Inflammatory macrophage treated with lipopolysaccharide for 1 hour (primary cell): Measurements from ENCODE around the gene HOXD13.

Experiments used
- DNase-seq, 2 donors: peaks; one replicate each; pipeline ENCODE4 v3.0.0-alpha.2; 2020 to 2022

The HOXD13 gene

DNA sequence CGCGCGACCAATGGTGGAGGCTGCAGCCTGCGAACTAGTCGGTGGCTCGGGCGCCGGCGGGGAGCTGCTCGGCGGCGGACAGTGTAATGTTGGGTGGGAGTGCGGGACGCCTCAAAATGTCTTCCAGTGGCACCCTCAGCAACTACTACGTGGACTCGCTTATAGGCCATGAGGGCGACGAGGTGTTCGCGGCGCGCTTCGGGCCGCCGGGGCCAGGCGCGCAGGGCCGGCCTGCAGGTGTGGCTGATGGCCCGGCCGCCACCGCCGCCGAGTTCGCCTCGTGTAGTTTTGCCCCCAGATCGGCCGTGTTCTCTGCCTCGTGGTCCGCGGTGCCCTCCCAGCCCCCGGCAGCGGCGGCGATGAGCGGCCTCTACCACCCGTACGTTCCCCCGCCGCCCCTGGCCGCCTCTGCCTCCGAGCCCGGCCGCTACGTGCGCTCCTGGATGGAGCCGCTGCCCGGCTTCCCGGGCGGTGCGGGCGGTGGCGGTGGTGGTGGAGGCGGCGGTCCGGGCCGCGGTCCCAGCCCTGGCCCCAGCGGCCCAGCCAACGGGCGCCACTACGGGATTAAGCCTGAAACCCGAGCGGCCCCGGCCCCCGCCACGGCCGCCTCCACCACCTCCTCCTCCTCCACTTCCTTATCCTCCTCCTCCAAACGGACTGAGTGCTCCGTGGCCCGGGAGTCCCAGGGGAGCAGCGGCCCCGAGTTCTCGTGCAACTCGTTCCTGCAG, 30.3 kb downstream of the HOXD13 start, which contains the start of gene HOXD9:
HOXD9 (plus strand) TSS at position 37 of the 728 bp plus-strand sequence; CDS start at position 87, 50 bp downstream.
- no peak for DNase-seq

DNA sequence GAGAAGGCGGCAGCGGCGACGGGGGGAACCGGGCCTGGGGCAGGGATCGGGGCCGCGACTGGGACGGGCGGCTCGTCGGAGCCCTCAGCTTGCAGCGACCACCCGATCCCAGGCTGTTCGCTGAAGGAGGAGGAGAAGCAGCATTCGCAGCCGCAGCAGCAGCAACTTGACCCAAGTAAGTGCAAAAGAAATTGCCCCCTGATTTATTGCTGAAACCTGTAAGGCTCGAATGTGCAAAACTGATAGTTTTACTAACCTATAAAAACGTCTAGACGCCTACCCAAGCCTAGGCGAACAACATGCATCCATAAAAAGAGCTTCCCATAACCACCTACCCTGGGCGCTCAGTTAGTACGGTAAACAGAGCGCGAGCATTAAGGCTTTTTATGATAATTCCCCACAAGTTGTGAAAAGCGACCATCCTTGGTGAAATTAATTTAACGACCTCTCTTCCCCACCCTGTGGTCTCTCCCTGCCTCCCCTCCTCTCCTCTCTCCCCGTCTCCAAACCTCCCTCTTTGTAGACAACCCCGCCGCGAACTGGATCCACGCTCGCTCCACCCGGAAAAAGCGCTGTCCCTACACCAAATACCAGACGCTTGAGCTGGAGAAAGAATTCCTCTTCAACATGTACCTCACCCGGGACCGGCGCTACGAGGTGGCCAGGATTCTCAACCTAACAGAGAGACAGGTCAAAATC, 31.0 kb downstream of the HOXD13 start:
- no peak for DNase-seq

GRCh38 chr2:176124110-176124946, 31.8 kb downstream of the HOXD13 start:
- DNase-seq = no peak

GRCh38 chr2:176124947-176125771, 32.6 kb downstream of the HOXD13 start:
- DNase-seq = no peak

DNA sequence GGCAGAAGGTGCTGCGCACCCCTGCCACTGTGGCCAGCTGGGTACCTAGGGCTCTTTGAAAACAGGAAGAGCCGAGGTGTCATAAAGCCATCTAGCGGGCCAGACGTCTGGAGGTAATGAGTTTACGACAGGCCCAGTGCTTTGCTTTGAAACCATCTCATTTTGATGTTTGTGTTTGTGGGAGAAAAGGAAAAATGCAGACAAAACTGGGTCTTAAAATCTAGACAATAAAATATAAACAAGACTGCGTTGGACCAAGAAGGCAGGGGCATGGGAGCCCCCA, 33.2 kb downstream of the HOXD13 start:
- no peak for DNase-seq

GRCh38 chr2:176126929-176127773, 34.6 kb downstream of the HOXD13 start:
- peak; percentile 36 to 89 for DNase-seq

- DNase-seq = no peak
Measured at GRCh38 chr2:176127774-176128072, 35.2 kb downstream of the HOXD13 start.

GRCh38 chr2:176128172-176128981, 35.9 kb downstream of the HOXD13 start:
- no peak for DNase-seq

GRCh38 chr2:176128982-176129796, 36.7 kb downstream of the HOXD13 start, which contains the start of gene HOXD8:
Gene HOXD8, plus strand, starts transcription at chr2:176129705. Its CDS starts 662 bp downstream, at chr2:176130367.
- DNase-seq = no peak

DNA sequence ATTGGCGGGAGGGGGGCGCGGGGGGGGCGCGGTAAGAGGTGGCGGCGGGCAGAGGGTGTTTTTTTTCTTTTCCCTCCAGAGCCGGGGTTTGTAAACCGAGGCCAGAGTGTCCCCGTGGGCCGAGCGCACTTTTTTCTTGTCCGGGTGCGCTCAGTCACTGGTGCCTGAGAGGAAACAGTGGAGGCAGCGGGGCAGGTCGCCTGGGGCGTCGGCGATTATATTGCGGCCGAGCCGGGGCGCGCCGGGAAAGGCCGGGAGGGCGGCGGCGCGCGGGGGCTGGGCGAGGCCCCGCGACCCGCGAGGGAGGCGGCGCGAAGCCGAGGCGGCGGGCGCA, 37.3 kb downstream of the HOXD13 start:
- no peak for DNase-seq

DNA sequence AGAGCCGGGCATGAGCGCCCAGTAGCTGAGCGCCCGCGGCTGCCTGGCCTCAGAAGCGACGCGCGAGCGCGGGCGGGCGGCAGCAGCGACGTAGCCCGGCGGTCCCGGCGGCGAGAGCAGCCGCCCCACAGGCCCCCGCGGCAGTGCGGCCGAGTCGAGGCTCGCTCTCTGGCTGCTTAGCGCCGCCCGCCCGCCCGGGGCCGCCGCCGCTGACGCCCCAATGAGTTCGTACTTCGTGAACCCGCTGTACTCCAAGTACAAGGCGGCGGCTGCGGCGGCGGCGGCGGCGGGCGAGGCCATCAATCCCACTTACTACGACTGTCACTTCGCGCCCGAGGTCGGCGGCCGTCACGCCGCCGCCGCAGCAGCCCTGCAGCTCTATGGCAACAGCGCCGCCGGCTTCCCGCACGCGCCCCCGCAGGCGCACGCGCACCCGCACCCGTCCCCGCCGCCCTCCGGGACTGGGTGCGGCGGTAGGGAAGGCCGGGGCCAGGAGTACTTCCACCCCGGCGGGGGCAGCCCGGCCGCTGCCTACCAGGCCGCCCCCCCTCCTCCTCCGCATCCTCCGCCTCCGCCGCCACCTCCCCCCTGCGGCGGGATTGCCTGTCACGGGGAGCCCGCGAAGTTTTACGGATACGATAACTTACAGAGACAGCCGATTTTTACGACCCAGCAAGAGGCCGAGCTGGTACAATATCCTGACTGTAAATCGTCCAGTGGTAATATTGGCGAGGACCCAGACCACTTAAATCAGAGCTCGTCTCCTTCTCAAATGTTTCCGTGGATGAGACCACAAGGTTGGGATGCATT, 37.8 kb downstream of the HOXD13 start:
- no peak for DNase-seq

GRCh38 chr2:176130957-176131847, 38.7 kb downstream of the HOXD13 start:
- DNase-seq = no peak

DNA sequence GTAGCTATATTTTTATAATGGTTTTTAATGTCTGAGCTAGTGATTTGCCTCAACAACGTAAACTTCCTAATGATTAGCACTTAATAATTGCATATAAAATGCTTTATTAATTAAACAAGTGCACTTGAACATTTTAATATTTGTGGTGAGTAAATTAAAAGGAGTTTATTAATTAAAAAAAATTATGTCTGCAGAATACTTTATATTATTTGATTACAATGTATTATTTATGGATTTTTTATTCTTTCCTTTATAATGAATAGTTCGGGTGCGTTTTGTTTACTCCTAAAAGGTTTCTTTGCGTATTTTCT, 39.3 kb downstream of the HOXD13 start:
- no peak for DNase-seq

DNA sequence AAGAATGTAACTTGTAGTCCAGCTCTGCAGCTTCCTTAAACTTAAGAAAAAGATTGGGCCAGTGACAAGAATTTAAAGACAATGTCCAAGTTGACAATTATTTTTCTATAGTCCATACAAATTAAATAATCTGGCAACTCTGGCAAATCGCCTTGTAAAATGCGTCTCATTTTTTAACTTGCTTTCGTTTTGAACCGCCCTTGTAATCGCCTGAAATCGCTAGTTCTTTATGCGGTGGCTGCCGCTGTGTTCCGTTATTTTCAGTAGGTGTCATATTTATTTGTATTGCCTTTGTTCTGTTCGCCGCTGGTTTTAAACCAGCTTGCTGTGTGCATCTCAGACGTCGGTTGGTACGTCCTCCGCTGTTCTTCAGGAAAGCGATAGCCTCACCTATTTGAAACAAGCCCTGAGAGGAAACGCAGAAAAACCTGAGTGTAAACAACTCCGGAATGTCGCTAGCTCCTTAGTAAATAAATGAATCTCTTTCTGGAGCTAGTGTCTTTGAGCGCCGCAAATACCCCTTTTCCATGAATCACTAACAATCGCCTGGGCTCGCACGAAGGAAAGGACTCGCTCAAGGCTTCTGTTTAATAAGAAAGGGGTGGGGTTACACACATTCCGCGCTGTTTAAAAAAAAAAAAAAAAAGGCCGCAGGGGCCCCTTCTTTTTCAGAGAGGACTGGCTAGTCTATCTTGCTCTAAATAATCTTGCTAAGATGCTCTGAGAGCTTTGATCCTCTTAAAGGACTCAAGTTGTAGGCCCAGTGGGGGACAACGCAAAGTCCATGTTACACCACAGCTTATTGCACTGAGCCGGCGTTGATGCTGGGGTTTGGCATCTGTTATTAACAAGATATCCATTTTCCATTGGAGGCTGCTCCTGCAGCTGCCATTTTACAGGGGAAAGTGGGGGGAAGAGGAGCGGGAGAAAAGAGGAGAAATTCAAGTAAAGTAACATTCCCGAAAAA, 40.0 kb downstream of the HOXD13 start:
- peak; percentile 10 to 30 for DNase-seq

- no peak for DNase-seq
Measured at GRCh38 chr2:176133389-176133788, 40.9 kb downstream of the HOXD13 start.

- no peak for DNase-seq
Measured at GRCh38 chr2:176134035-176134434, 41.5 kb downstream of the HOXD13 start.

GRCh38 chr2:176135035-176135440, 42.5 kb downstream of the HOXD13 start:
- no peak for DNase-seq
